SHP77 (cell line): ENCODE data around the gene NFATC2.

ENCODE experiments used
- DNase-seq, 2 experiments: peaks; one replicate each; lab custom pipeline; 2025; lab: John Stamatoyannopoulos, UW

Gene NFATC2

GRCh38 chr20:51513545-51513944 is 29.0 kb downstream of the NFATC2 start:
- no peak for DNase-seq

GRCh38 chr20:51512645-51513044 is 29.9 kb downstream of the NFATC2 start:
- no peak for DNase-seq

- DNase-seq = no peak
These were observed 30.5 kb downstream of the NFATC2 start for GRCh38 chr20:51511861-51512619.

GRCh38 chr20:51510936-51511605 is 31.4 kb downstream of the NFATC2 start:
- no peak for DNase-seq

- DNase-seq = no peak
These were observed 32.4 kb downstream of the NFATC2 start for GRCh38 chr20:51510169-51510568.

- no peak for DNase-seq
These were observed 33.3 kb downstream of the NFATC2 start for GRCh38 chr20:51509208-51509607.

- no peak for DNase-seq
These were observed 33.7 kb downstream of the NFATC2 start for GRCh38 chr20:51508780-51509179.

- DNase-seq = no peak
These were observed 34.4 kb downstream of the NFATC2 start for GRCh38 chr20:51508158-51508557.

- DNase-seq = no peak
These were observed 35.1 kb downstream of the NFATC2 start for GRCh38 chr20:51507216-51508036.

- no peak for DNase-seq
These were observed 35.8 kb downstream of the NFATC2 start for GRCh38 chr20:51506527-51507215.

- no peak for DNase-seq
These were observed 37.0 kb downstream of the NFATC2 start for GRCh38 chr20:51505566-51505965.

GRCh38 chr20:51503376-51503775 is 39.1 kb downstream of the NFATC2 start:
- DNase-seq = no peak

- no peak for DNase-seq
These were observed 41.6 kb downstream of the NFATC2 start for GRCh38 chr20:51500936-51501335.

GRCh38 chr20:51500311-51500710 is 42.2 kb downstream of the NFATC2 start:
- DNase-seq = no peak

- DNase-seq = no peak
These were observed 43.6 kb downstream of the NFATC2 start for GRCh38 chr20:51498765-51499540.

GRCh38 chr20:51497542-51498467 is 44.7 kb downstream of the NFATC2 start:
- no peak for DNase-seq

GRCh38 chr20:51496964-51497363 is 45.6 kb downstream of the NFATC2 start:
- no peak for DNase-seq

GRCh38 chr20:51495921-51496545 is 46.5 kb downstream of the NFATC2 start:
- no peak for DNase-seq

- DNase-seq = no peak
These were observed 47.2 kb downstream of the NFATC2 start for GRCh38 chr20:51495291-51495690.
